Osteocyte (in vitro differentiated cells): Measurements from ENCODE around the gene POLD1. TPM values are rescaled to one million over a fixed set of nuclear protein-coding genes. Genes with fewer than 3 reads are reported as not detected.

Source experiments
- DNase-seq: peaks from one replicate; pipeline ENCODE4 v3.0.0; 2021; ENCODE audit warnings: mixed read lengths; ENCODE audit not compliant: unreplicated experiment; ENCODE audit errors: extremely low spot score
- H3K27ac Mint-ChIP-seq: one replicate; pipeline ENCODE4 v1.8.0; 2021; ENCODE audit warnings: mild to moderate bottlenecking, mixed read lengths; ENCODE audit not compliant: unreplicated experiment
- H3K27me3 Mint-ChIP-seq: one replicate; pipeline ENCODE4 v1.8.0; 2021; ENCODE audit warnings: mixed read lengths; ENCODE audit not compliant: unreplicated experiment
- H3K36me3 Mint-ChIP-seq: one replicate; pipeline ENCODE4 v1.8.0; 2021; ENCODE audit warnings: mixed read lengths; ENCODE audit not compliant: unreplicated experiment
- H3K4me1 Mint-ChIP-seq: one replicate; pipeline ENCODE4 v1.8.0; 2021; ENCODE audit warnings: mixed read lengths; ENCODE audit not compliant: unreplicated experiment
- H3K4me3 Mint-ChIP-seq: one replicate; pipeline ENCODE4 v1.8.0; 2021; ENCODE audit warnings: mild to moderate bottlenecking, moderate library complexity, mixed read lengths; ENCODE audit not compliant: unreplicated experiment
- H3K9me3 Mint-ChIP-seq: one replicate; pipeline ENCODE4 v1.8.0; 2021; ENCODE audit warnings: mixed read lengths; ENCODE audit not compliant: unreplicated experiment
- total RNA-seq: library from RNA; stranded (reverse); gene quantifications from 2 replicates; pipeline ENCODE4 v1.2.1, GENCODE V29; 2021
- TF ChIP-seq, protein P1 (sequence below): fragments of 200-600 bp; sonication (generic); IDR thresholded peaks from 2 replicates; pipeline ENCODE4 v1.5.0; 2021; ENCODE audit warnings: antibody characterized with exemption, mild to moderate bottlenecking, moderate library complexity

POLD1 gene
- total RNA-seq, 1 donor from 2014 or later: 19.6 TPM

DNA sequence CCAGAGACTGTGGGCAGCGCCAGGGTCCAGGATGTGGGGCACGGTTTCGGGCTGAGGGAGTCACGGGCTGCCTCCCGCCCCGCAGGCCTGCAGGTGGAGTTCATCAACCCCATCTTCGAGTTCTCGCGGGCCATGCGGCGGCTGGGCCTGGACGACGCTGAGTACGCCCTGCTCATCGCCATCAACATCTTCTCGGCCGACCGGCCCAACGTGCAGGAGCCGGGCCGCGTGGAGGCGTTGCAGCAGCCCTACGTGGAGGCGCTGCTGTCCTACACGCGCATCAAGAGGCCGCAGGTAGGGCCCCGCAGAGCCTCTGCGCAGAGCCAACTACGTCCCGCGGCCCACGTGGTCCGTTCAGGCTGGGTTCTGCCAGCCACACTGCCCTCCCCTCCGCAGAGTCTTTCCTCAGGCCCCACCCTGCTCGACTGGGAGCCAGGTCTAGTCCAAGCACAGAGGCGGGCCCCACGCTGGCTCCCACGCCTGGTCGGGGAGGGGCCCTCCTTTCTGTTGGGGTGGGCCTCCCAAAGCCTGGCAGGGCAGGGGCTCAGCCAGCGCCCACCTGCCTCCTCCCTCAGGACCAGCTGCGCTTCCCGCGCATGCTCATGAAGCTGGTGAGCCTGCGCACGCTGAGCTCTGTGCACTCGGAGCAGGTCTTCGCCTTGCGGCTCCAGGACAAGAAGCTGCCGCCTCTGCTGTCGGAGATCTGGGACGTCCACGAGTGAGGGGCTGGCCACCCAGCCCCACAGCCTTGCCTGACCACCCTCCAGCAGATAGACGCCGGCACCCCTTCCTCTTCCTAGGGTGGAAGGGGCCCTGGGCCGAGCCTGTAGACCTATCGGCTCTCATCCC, 2.0 kb upstream of the POLD1 start:
- no peaks in the 10 kb centered on the region for H3K27me3 Mint-ChIP-seq
- no peak overlapping the region for H3K4me3 Mint-ChIP-seq
- TF ChIP-seq, protein P1, sequence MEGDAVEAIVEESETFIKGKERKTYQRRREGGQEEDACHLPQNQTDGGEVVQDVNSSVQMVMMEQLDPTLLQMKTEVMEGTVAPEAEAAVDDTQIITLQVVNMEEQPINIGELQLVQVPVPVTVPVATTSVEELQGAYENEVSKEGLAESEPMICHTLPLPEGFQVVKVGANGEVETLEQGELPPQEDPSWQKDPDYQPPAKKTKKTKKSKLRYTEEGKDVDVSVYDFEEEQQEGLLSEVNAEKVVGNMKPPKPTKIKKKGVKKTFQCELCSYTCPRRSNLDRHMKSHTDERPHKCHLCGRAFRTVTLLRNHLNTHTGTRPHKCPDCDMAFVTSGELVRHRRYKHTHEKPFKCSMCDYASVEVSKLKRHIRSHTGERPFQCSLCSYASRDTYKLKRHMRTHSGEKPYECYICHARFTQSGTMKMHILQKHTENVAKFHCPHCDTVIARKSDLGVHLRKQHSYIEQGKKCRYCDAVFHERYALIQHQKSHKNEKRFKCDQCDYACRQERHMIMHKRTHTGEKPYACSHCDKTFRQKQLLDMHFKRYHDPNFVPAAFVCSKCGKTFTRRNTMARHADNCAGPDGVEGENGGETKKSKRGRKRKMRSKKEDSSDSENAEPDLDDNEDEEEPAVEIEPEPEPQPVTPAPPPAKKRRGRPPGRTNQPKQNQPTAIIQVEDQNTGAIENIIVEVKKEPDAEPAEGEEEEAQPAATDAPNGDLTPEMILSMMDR: no peak
- peaks cover 26% of the 10 kb centered on the region for H3K36me3 Mint-ChIP-seq
- no peak for DNase-seq
- H3K4me1 Mint-ChIP-seq: peaks cover 15% of the 10 kb centered on the region
- no peaks in the 10 kb centered on the region for H3K9me3 Mint-ChIP-seq
- H3K27ac Mint-ChIP-seq: no peak overlapping the region

DNA sequence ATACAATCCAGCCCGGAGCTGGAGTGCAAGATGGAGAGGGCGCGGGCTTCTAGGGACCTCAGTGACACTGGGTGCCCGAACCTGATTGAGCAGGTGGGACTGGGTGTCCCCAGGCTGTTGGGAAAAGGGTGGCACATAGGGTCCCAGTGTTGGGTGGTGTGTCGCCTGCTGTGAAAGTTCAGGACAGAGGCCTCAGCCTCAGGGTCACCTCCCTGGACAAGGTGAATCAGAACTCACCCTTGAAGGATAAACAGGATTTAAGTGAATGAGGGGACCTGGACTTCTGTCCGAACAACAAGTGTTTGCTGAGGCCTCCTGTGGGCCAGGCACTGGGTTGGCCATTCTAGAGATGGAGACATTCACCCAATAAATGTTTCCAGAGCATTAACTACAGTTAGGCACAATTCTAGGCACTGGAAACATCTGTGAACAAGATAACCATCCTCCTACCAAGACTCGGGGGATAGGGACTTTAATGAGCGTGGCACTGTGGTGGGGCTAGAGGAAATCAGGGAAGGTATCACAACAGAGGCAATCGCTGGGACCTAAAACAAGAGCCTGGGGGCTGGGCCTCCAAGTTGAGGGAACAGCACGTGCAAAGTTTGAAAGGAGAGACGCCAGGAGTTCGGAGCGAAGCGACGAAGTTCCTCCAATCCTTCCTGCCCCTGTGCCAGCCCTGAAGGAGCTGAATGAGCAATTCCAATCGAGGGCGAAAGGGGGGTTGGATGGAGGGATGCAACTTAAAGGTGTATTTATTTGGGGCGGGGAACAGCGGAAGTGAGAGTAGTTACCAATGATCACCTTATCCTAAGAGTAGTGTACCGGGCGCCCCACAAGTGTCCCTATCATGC, 921 bp upstream of the POLD1 start:
- Mint-ChIP-seq H3K4me3 (peak overlapping the region; percentile 94), H3K36me3 (peaks cover 21% of the 10 kb centered on the region), H3K27ac (peak overlapping the region; percentile 95), H3K27me3 (no peaks in the 10 kb centered on the region), H3K4me1 (peaks cover 15% of the 10 kb centered on the region), H3K9me3 (no peaks in the 10 kb centered on the region)
- TF ChIP-seq, protein P1: no peak
- DNase-seq: no peak

DNA sequence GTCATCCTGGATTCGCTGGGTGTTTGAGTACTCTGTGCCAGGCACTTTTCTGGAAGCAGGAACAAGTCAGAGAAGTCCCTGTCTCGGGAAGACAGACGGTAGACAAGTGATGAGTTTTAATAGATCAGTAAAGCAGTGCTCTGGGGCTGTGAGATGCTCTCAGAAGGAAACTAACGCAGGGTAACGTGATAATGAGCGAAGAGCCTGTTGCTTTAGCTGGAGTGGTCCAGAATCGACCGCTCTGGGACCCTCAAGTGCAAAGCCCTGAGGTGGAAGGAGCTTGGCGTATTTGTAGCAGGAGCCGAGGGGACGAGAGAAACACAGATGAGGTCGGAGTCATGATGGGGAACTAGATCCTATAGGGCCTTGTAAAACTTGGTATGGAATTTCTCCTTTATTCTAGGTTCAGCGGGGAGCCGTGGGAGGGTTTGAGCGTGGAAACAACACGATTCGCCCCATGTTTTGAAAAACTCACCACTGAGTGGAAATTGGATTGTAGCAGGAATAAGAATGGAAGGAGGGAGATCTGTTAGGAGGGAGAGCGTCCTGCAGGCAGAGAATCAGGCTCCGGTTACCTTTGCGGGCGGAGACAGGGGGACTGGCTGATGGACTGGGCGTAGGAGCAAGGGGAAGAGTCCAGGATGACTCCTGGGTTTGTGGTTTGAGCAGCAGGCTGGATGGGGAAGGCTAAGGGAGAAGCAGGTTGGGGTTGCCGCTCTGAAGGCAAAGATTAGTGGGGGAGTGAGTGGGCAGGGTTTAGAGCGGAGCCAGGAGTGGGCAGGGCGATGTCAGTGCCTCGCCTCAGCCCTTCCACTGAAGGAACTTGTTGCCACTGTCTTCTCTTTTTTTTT, 763 bp downstream of the POLD1 start:
- H3K27ac Mint-ChIP-seq: peak overlapping the region; percentile 95
- peaks cover 11% of the 10 kb centered on the region for H3K36me3 Mint-ChIP-seq
- TF ChIP-seq, protein P1: no peak
- H3K9me3 Mint-ChIP-seq: no peaks in the 10 kb centered on the region
- peaks cover 15% of the 10 kb centered on the region for H3K4me1 Mint-ChIP-seq
- no peak for DNase-seq
- H3K4me3 Mint-ChIP-seq: peak overlapping the region; percentile 94
- H3K27me3 Mint-ChIP-seq: no peaks in the 10 kb centered on the region

DNA sequence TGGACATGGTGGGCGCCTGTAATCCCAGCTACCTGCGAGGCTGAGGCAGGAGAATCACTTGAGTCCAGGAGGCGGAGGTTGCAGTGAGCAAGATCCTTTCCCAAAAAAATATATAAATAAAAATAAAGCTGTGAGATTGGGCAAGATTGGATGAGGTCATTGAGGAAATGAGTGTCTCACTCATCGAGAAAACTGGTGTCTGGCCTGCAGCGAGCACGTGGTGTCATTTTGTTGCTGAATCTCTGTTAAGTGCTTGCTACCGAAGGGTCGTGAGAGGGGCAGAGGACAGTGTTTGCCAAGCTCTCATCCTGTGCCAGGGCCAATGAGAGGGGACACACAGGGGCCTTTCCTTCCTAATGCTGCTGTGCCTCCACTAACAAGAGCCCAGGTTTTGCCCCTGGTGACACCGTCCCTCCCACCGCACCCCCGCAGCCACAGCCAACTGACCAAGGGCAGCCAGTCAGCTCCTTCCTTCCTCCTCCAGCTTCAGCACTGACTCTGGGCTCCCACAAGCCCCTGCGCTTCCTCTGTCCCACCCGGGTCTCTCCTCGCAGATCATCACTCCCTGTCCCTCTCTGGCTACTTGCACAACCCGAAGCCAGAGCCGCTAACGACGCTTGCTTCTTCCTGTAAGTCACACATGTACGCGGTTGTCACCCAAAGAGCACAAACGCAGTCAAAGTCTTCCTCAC, 3.2 kb downstream of the POLD1 start:
- Mint-ChIP-seq H3K27me3 (no peaks in the 10 kb centered on the region), H3K4me3 (no peak overlapping the region), H3K27ac (no peak overlapping the region), H3K9me3 (no peaks in the 10 kb centered on the region), H3K4me1 (peaks cover 15% of the 10 kb centered on the region), H3K36me3 (no peaks in the 10 kb centered on the region)
- TF ChIP-seq, protein P1: no peak
- DNase-seq: no peak
